C4-2B (cell line): ENCODE results near the gene TRERF1.

Experiments
- CTCF ChIP-seq: fragments of 450-650 bp; conservative IDR thresholded peaks from 2 replicates; pipeline ENCODE4 v1.5.1; 2017; ENCODE audit warnings: mild to moderate bottlenecking
- ZFX ChIP-seq: fragments of 450-650 bp; IDR thresholded peaks from 2 replicates; pipeline ENCODE4 v1.6.1; 2017

GRCh38 chr6:42452171-42453030 is 675 bp upstream of the TRERF1 start:
- TF ChIP-seq CTCF (no peak), ZFX (peak; percentile 92)
